HG03432 (cell line): ENCODE measurements around the gene LTB4R2.

Source experiments
- ATAC-seq: cut with Tn5 transposase; IDR thresholded peaks from one replicate; pipeline ENCODE4 v1.9.1; 2021; ENCODE audit warnings: mild to moderate bottlenecking, moderate library complexity; ENCODE audit not compliant: unreplicated experiment

The LTB4R2 gene

GRCh38 chr14:24309538-24310264 lies at the start of gene LTB4R2:
Gene LTB4R2, plus strand, starts transcription at chr14:24310140. Its CDS starts 525 bp downstream, at chr14:24310665.
- no peak for ATAC-seq

DNA sequence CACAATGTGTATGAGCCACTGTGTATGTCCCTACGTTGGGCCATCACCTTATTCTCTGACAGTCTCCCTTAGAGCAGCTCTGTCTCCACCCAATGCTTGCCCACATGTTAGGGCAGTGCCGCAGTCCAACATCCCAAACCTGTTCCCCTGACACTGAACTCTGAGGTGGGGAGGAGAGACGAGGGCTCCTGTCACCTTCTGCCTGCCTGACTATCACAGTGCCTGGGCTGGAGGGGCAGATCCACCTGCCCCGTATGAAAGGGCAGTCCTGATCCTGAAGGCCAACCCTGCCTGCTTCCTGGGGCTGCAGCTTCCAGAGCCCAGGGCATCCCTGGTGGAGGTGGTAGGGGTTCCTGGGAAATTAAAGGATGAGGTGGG lies 49.2 kb upstream of the LTB4R2 start:
- ATAC-seq: no peak

GRCh38 chr14:24261256-24261968 lies 48.5 kb upstream of the LTB4R2 start:
- no peak for ATAC-seq

DNA sequence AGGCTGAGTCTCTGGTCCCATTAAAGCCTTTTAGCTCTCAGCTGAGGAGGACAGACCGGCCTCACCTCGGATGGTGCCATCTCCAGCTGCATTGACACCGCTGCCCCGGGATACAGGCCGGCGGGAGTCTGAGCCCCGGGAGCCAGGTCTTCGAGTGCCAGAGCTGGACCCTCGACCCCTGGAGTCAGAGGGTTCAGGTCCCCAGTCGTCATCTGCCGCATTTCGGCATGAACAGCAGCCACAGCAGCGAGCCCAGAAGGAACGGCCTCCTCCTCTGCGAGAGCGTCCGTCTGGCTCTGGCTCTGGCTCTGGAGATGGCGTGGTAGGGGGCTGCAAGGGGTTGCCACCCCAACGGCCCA lies 48.0 kb upstream of the LTB4R2 start:
- no peak for ATAC-seq

GRCh38 chr14:24262821-24263733 lies 46.9 kb upstream of the LTB4R2 start, which contains the start of gene TGM1:
Gene TGM1, minus strand, starts transcription at chr14:24263177. Its CDS starts 825 bp downstream, at chr14:24262352.
- no peak for ATAC-seq

GRCh38 chr14:24263848-24264247 lies 46.1 kb upstream of the LTB4R2 start:
- ATAC-seq: no peak

GRCh38 chr14:24264298-24264697 lies 45.6 kb upstream of the LTB4R2 start:
- no peak for ATAC-seq

- no peak for ATAC-seq
Observed at GRCh38 chr14:24266344-24267244, 43.3 kb upstream of the LTB4R2 start.

GRCh38 chr14:24267516-24267915 lies 42.4 kb upstream of the LTB4R2 start:
- ATAC-seq: no peak

DNA sequence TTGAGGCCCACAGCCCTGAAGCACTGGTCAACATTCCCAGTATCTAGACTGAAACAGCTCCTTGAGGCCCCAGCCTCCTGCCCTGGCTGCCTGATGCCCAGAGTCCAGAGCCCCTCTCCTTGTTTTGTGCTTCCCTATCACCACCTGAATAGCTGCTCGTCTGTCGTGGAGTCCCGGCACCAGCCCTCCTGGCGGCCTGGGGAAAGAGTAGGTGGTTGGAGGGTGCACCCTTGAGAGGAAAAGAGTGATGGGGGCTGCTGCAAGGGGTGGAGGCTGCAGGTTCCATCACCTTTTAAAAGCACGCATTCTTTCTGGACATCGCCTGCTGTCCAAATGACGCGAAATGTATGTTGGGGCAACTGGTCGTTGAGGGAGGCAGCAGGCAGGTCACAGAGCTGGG lies 41.7 kb upstream of the LTB4R2 start:
- no peak for ATAC-seq

DNA sequence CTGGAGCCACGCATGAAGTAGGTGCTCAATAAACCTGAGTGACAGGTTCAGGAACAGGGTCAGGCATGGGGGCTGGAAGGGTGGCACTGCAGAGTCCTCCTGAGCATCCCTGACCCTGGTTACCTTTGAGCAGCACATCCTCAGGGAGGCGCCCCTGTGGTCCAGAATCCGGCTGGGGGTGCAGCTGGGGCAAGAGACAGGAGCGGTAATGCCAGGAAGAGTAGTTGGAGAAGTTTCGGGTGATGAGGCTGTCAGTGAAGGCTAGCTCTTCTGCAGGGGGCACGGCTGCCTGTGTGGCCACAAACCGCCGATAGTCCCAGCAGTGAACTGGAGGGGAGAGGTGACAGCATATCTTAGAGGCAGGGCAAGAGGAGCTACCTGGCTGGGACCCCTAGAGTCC lies 40.6 kb upstream of the LTB4R2 start:
- no peak for ATAC-seq

DNA sequence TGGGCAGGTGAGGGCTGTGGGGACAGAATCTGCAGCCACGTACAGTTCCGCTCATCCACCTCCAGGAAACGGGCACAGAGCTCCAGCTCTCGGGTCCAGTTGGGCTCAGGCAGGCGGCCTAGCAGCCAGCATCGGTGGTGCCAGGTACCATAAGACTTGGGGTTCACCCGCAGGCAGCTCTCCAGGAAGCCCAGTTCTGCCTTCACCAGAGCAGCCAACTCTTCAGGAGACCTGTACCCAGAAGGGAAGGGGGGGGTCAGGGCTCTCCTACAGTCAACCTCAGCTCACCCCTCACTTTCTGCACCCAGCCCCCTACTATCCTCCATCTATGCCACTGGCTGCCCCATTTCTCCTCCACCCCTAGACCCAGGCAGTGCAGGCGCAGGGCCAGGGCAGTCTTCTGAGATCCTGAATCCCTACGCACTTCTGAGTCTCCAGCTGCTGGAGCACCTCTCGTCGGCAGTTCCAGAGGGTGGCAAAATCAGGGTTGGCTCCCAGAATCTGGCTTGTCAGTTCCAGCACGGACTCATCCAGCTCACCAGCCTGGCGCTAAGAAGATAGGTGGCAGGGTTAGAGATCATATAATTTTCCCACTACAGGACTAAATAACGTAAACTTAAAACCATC lies 39.9 kb upstream of the LTB4R2 start:
- ATAC-seq: no peak

- ATAC-seq: peak; percentile 1
Observed at GRCh38 chr14:24270537-24271133, 39.3 kb upstream of the LTB4R2 start.

DNA sequence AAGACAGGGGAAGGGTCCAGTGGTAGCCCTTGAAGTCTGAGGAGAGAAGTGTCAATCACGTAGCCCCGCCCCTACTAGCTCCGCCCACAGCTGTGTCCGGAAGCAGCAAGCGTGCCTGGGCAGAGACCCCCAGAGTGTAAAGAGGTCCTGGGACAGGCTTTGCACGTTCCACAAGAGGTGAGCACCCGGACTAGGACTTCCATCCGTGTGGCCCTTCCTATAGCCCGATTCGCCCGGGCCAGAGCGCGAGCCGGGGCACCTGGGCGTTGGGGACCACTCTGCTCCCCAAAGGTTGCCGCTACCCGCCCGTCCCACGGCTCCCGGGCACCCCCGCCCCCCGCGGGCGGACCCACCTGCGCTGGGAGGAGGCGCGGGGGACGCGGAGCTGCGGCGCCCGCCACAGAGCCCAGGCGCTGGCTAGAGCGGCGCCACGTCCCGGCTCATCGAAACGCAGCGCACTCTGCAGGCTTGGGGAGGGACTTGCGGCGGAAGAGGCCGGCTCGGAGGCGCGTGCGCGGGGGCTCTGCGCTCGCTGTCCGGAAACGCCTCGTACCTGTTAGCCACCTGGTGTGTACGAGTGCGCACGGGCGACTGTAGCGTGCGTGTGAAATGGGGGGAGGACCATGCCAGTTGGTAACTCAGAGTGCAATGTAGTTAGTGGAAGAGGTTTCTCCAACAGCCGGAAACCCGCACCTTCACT lies 38.7 kb upstream of the LTB4R2 start, which contains the start of gene RABGGTA:
RABGGTA (minus strand) TSS at position 464 of the 700 bp plus-strand sequence. CDS start 482 bp downstream, outside the sequence.
- ATAC-seq: peak; percentile 91

DNA sequence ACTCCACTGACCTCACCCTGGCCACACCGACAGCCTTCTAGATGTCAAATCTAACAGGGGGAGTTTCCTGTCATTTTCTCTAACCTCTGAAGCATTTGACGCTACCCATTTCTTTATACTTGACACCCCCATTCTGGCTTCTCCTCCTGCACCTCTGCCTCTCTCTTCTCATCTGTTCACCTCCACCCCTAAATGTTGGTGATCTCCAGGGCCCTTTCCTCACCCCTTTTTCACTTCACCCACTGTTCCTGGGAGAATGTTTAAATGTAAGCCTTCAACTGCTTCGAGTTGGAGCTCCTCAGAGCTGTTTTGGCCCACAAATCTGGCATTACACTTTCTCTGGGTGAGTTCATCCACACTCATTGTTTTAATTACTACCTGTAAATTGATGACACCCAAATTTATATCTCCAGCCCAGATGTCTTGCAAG lies 38.1 kb upstream of the LTB4R2 start:
- no peak for ATAC-seq

DNA sequence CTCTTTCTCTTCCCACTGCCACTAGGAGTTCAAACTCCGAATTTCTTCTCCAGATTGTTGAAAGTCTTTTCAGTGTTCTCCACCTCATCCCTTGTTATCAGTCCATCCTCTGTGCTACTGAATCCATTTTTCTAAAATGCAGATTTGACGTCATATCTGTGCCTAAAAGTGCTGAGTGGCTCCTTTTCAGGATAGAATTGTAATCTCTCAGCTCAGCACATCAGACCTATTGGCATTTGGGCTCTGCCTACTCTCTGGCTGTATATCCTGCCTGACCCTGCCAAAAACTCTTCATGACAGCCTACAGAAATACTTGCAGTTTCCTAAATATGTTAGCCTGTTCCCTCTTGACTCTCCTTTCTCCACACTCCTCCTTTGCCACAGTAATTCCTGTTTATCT lies 37.5 kb upstream of the LTB4R2 start:
- ATAC-seq: no peak

- no peak for ATAC-seq
Observed at GRCh38 chr14:24273422-24273998, 36.4 kb upstream of the LTB4R2 start.

GRCh38 chr14:24274101-24274543 lies 35.8 kb upstream of the LTB4R2 start:
- ATAC-seq: peak; percentile 50
